ENCODE measurements around the gene STARD8.

DNA sequence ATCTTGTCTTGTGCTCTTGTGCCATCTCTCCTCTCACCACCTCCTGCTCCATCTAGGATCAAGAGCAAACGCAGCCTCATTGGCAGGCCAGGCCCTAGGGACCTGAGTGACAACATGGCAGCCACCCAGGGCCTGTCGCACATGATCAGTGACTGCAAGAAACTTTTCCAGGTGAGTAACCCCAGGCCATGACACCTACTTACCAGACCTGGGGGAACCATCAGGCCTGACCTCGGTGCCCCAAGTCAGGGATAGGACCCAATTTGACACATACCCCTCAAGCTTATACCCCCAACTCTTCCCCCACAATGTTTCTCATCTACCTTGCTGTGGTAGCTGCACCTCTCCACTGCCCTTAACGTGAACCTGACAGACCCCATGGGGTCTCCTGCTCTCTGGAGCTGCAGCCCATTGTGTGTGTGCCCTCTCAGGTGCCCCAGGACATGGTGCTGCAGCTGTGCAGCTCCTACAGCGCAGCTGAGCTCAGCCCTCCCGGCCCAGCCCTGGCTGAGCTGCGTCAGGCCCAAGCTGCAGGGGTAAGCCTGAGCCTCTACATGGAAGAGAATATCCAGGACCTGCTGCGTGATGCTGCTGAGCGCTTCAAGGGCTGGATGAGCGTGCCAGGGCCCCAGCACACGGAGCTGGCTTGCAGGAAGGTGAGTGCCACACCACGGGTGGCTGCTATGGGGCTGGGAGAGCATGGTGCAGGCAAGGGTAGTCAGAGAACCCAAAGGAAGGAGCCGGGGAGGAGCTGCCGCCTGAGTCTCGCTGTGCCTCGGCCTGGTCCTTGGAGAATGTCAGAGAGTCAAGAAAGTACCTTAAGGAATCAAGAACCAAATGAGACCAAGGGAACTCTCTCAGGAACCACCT is 74.8 kb downstream of the STARD8 start:
- TF ChIP-seq, protein P1, sequence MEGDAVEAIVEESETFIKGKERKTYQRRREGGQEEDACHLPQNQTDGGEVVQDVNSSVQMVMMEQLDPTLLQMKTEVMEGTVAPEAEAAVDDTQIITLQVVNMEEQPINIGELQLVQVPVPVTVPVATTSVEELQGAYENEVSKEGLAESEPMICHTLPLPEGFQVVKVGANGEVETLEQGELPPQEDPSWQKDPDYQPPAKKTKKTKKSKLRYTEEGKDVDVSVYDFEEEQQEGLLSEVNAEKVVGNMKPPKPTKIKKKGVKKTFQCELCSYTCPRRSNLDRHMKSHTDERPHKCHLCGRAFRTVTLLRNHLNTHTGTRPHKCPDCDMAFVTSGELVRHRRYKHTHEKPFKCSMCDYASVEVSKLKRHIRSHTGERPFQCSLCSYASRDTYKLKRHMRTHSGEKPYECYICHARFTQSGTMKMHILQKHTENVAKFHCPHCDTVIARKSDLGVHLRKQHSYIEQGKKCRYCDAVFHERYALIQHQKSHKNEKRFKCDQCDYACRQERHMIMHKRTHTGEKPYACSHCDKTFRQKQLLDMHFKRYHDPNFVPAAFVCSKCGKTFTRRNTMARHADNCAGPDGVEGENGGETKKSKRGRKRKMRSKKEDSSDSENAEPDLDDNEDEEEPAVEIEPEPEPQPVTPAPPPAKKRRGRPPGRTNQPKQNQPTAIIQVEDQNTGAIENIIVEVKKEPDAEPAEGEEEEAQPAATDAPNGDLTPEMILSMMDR (IDR thresholded peaks at IDR 0.05) = no peak
- TF ChIP-seq POLR2A (IDR thresholded peaks at IDR 0.05) = no peak

Measured in testis (tissue), 2 donors.